Measurements from ENCODE around the gene NOL12.

NOL12 gene

GRCh38 chr22:37696657-37697537 is 10.8 kb downstream of the NOL12 start, which contains the start of gene TRIOBP:
Gene TRIOBP (plus strand): TSS chr22:37697048. CDS start chr22:37701366, 4,318 bp downstream.
- peak; percentile 93 for DNase-seq (ENCODE audit: low read depth)
- peak within 1 kb of the TSS; percentile 30 for H3K4me3 ChIP-seq (ENCODE audit: control insufficient read depth, low read depth, low read length)
- peak; percentile 36 for TF ChIP-seq CTCF (conservative IDR thresholded peaks at IDR 0.05; ENCODE audit: control insufficient read depth, insufficient read depth, low read depth, low read length)

- no peak for TF ChIP-seq CTCF (conservative IDR thresholded peaks at IDR 0.05; ENCODE audit: control insufficient read depth, insufficient read depth, low read depth, low read length)
These were observed 11.3 kb downstream of the NOL12 start for GRCh38 chr22:37697538-37697835.

GRCh38 chr22:37701141-37701786 is 15.1 kb downstream of the NOL12 start:
- H3K4me3 ChIP-seq (ENCODE audit: control insufficient read depth, low read depth, low read length), result no peak overlapping the region
- TF ChIP-seq CTCF (conservative IDR thresholded peaks at IDR 0.05; ENCODE audit: control insufficient read depth, insufficient read depth, low read depth, low read length), result no peak
- DNase-seq (ENCODE audit: low read depth), result peak; percentile 16

More at GRCh38 chr22:37697538-37697835, 11.3 kb downstream of the NOL12 start:
- no peak overlapping the region for H3K4me3 ChIP-seq (ENCODE audit: control insufficient read depth, low read depth, low read length)
- no peak for DNase-seq (ENCODE audit: low read depth)

- peak; percentile 38 for DNase-seq (ENCODE audit: low read depth)
- TF ChIP-seq CTCF (conservative IDR thresholded peaks at IDR 0.05; ENCODE audit: control insufficient read depth, insufficient read depth, low read depth, low read length), result no peak
These were observed 17.8 kb downstream of the NOL12 start for GRCh38 chr22:37703906-37704305.

GRCh38 chr22:37704645-37705044 is 18.5 kb downstream of the NOL12 start:
- no peak for TF ChIP-seq CTCF (conservative IDR thresholded peaks at IDR 0.05; ENCODE audit: control insufficient read depth, insufficient read depth, low read depth, low read length)
- no peak for DNase-seq (ENCODE audit: low read depth)
- no peak overlapping the region for H3K4me3 ChIP-seq (ENCODE audit: control insufficient read depth, low read depth, low read length)

More at GRCh38 chr22:37703906-37704305, 17.8 kb downstream of the NOL12 start:
- H3K4me3 ChIP-seq (ENCODE audit: control insufficient read depth, low read depth, low read length), result no peak overlapping the region

- TF ChIP-seq CTCF (conservative IDR thresholded peaks at IDR 0.05; ENCODE audit: control insufficient read depth, insufficient read depth, low read depth, low read length), result no peak
- no peak overlapping the region for H3K4me3 ChIP-seq (ENCODE audit: control insufficient read depth, low read depth, low read length)
- no peak for DNase-seq (ENCODE audit: low read depth)
These were observed 19.1 kb downstream of the NOL12 start for GRCh38 chr22:37705205-37705604.

Data from fibroblast of mammary gland (primary cell).